ENCODE measurements around the gene MTHFR. TPM values are rescaled to one million over a fixed set of nuclear protein-coding genes. Genes with fewer than 3 reads are reported as not detected.

Gene MTHFR
- total RNA-seq, 1 experiment from 2014 or later = 22.6 TPM

GRCh38 chr1:11774753-11775152, 31.0 kb downstream of the MTHFR start:
- ChIA-PET CTCF (interaction anchor here (0.8 to 1.4 kb wide), 3 partner anchors 11 to 26 kb away, joined by 3 to 12 read pairs (median 4); no protein-coding TSS in a partner anchor), POLR2A (no interaction called here)
- Mint-ChIP-seq H3K9me3 (no peaks in the 10 kb centered on the region), H3K36me3 (no peaks in the 10 kb centered on the region), H3K4me1 (peaks cover 3% of the 10 kb centered on the region; the same call in 1 of the 2 replicates), H3K4me3 (no peak overlapping the region), H3K27me3 (ENCODE audit: low read depth) (no peaks in the 10 kb centered on the region), H3K27ac (no peak overlapping the region)
- DNase-seq (ENCODE audit: low spot score) = no peak
- no peak for TF ChIP-seq ZBTB43 (CRISPR knock-in tag; IDR thresholded peaks at IDR 0.05)
- no peak for TF ChIP-seq JAZF1 (CRISPR knock-in tag; IDR thresholded peaks at IDR 0.05)
- no peak for TF ChIP-seq SMAD3 (CRISPR knock-in tag; IDR thresholded peaks at IDR 0.05; ENCODE audit: borderline replicate concordance)
- TF ChIP-seq ZNF317 (CRISPR knock-in tag; IDR thresholded peaks at IDR 0.05; ENCODE audit: borderline replicate concordance, low read depth) = no peak
- TF ChIP-seq NR3C1 (CRISPR knock-in tag; conservative IDR thresholded peaks at IDR 0.05; ENCODE audit: low read depth) = no peak
- TF ChIP-seq, protein P1, sequence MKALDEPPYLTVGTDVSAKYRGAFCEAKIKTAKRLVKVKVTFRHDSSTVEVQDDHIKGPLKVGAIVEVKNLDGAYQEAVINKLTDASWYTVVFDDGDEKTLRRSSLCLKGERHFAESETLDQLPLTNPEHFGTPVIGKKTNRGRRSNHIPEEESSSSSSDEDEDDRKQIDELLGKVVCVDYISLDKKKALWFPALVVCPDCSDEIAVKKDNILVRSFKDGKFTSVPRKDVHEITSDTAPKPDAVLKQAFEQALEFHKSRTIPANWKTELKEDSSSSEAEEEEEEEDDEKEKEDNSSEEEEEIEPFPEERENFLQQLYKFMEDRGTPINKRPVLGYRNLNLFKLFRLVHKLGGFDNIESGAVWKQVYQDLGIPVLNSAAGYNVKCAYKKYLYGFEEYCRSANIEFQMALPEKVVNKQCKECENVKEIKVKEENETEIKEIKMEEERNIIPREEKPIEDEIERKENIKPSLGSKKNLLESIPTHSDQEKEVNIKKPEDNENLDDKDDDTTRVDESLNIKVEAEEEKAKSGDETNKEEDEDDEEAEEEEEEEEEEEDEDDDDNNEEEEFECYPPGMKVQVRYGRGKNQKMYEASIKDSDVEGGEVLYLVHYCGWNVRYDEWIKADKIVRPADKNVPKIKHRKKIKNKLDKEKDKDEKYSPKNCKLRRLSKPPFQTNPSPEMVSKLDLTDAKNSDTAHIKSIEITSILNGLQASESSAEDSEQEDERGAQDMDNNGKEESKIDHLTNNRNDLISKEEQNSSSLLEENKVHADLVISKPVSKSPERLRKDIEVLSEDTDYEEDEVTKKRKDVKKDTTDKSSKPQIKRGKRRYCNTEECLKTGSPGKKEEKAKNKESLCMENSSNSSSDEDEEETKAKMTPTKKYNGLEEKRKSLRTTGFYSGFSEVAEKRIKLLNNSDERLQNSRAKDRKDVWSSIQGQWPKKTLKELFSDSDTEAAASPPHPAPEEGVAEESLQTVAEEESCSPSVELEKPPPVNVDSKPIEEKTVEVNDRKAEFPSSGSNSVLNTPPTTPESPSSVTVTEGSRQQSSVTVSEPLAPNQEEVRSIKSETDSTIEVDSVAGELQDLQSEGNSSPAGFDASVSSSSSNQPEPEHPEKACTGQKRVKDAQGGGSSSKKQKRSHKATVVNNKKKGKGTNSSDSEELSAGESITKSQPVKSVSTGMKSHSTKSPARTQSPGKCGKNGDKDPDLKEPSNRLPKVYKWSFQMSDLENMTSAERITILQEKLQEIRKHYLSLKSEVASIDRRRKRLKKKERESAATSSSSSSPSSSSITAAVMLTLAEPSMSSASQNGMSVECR (CRISPR knock-in tag; IDR thresholded peaks at IDR 0.05; ENCODE audit: borderline replicate concordance) = no peak
- TF ChIP-seq AFF4 (CRISPR knock-in tag; IDR thresholded peaks at IDR 0.05; ENCODE audit: borderline replicate concordance) = no peak
- TF ChIP-seq ETV6 (CRISPR knock-in tag; IDR thresholded peaks at IDR 0.05) = no peak
- no peak for TF ChIP-seq GRHL2 (CRISPR knock-in tag; IDR thresholded peaks at IDR 0.05; ENCODE audit: insufficient replicate concordance, severe bottlenecking)
- TF ChIP-seq NFATC4 (CRISPR knock-in tag; IDR thresholded peaks at IDR 0.05) = no peak
- TF ChIP-seq ZNF425 (CRISPR knock-in tag; conservative IDR thresholded peaks at IDR 0.05) = no peak
- no peak for TF ChIP-seq ZMAT4 (CRISPR knock-in tag; IDR thresholded peaks at IDR 0.05)
- no peak for TF ChIP-seq TCF7 (CRISPR knock-in tag; IDR thresholded peaks at IDR 0.05; ENCODE audit: low read depth)
- TF ChIP-seq ZNF121 (CRISPR knock-in tag; IDR thresholded peaks at IDR 0.05) = no peak
- no peak for TF ChIP-seq NR1H2 (CRISPR knock-in tag; IDR thresholded peaks at IDR 0.05)
- TF ChIP-seq MXD4 (CRISPR knock-in tag; IDR thresholded peaks at IDR 0.05; ENCODE audit: borderline replicate concordance) = no peak
- TF ChIP-seq, protein P2, sequence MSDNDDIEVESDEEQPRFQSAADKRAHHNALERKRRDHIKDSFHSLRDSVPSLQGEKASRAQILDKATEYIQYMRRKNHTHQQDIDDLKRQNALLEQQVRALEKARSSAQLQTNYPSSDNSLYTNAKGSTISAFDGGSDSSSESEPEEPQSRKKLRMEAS (CRISPR knock-in tag; IDR thresholded peaks at IDR 0.05) = no peak
- TF ChIP-seq, protein P3, sequence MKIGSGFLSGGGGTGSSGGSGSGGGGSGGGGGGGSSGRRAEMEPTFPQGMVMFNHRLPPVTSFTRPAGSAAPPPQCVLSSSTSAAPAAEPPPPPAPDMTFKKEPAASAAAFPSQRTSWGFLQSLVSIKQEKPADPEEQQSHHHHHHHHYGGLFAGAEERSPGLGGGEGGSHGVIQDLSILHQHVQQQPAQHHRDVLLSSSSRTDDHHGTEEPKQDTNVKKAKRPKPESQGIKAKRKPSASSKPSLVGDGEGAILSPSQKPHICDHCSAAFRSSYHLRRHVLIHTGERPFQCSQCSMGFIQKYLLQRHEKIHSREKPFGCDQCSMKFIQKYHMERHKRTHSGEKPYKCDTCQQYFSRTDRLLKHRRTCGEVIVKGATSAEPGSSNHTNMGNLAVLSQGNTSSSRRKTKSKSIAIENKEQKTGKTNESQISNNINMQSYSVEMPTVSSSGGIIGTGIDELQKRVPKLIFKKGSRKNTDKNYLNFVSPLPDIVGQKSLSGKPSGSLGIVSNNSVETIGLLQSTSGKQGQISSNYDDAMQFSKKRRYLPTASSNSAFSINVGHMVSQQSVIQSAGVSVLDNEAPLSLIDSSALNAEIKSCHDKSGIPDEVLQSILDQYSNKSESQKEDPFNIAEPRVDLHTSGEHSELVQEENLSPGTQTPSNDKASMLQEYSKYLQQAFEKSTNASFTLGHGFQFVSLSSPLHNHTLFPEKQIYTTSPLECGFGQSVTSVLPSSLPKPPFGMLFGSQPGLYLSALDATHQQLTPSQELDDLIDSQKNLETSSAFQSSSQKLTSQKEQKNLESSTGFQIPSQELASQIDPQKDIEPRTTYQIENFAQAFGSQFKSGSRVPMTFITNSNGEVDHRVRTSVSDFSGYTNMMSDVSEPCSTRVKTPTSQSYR (CRISPR knock-in tag; IDR thresholded peaks at IDR 0.05) = no peak
- TF ChIP-seq EMX1 (CRISPR knock-in tag; IDR thresholded peaks at IDR 0.05) = no peak
- TF ChIP-seq ZNF671 (CRISPR knock-in tag; IDR thresholded peaks at IDR 0.05) = no peak
- ATAC-seq = no peak

All from WTC11 (cell line).